ENCODE data around the gene FAM53A. TPM values are rescaled to one million over a fixed set of nuclear protein-coding genes. Genes with fewer than 3 reads are reported as not detected.

FAM53A gene
- total and polyA plus RNA-seq, 2 donors = 0.63 to 2.9 TPM

DNA sequence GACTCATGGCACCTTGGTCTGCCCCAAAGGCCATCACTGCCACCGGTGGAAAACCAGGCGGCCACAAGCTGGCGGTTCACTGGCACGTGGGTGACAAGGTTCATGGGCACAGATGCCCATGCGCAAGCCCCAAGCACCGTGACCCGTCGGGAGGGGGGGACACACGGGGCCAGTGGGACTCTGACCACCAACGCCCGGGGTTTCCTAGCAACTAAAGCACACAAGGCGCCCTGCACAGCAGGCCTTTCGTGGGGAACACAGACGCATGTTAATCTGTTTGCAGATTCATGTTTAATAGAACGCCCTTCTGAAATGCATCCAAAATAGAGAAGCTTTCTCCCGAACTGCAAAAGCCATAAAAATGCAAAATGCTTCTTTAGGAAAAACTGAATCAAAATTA lies 43.9 kb downstream of the FAM53A start:
- H3K36me3 ChIP-seq (ENCODE audit: insufficient read depth) = no peaks in the 10 kb centered on the region
- no peak for DNase-seq (ENCODE audit: extremely low spot score)
- H3K4me1 ChIP-seq (ENCODE audit: insufficient read depth) = no peaks in the 10 kb centered on the region
- 70% methylated on average over 16 of the region's 16 CpGs for WGBS
- no peak overlapping the region for H3K4me3 ChIP-seq (ENCODE audit: low read depth, low read length)
- no peak overlapping the region for H3K27ac ChIP-seq (ENCODE audit: low read depth)

DNA sequence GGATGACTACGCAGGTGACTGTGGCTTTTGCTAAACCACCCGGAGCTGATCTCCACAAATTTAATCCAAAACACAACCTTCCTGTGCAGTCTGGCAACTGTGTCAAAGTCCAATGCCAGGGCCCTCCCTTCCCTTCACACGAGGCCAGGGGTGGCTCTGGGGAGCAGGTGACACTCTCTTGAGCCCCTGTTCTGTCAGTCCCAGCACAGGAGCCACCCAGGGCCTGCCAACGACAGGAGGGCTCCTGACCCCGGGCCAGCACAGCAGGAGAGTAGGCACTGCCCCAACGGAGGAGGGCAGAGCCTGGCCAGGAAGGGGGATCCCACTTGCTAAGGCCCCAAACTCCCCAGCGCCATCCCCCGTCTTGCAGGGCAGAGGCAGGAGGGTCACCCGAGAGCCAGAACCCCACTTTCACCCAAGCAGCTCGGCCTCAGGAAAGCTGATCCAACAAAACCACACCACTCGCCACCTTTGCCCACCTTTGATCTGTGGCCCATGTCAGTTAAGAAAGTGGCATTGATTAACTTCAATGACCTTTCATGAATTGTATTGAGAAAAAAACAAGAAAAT lies 44.7 kb downstream of the FAM53A start:
- Histone ChIP-seq H3K36me3 (ENCODE audit: insufficient read depth) (no peaks in the 10 kb centered on the region), H3K27ac (ENCODE audit: low read depth) (no peak overlapping the region), H3K4me1 (ENCODE audit: insufficient read depth) (no peaks in the 10 kb centered on the region), H3K4me3 (ENCODE audit: low read depth, low read length) (no peak overlapping the region)
- no peak for DNase-seq (ENCODE audit: extremely low spot score)
- 76% methylated on average over 11 of the region's 11 CpGs for WGBS

DNA sequence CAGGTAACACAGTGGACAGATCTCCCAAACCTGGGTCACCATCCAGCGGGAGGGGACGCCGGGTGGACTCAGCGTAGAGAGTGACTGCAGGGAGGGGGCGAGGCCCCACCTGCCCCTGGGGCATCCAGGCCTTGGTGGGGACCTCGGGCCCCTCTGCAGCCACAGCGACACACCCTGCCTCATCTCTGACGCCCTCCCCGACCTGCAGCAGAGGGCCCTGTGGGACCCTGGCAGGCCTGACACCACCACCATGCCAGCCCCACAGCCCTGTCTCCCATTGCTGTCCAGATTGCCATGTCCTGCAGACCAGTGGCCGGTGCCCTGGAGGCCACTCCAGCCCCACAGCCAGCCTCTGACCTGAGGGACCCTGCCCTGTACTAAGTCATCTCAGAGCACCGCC lies 45.2 kb downstream of the FAM53A start:
- H3K4me3 ChIP-seq (ENCODE audit: low read depth, low read length) = no peak overlapping the region
- no peaks in the 10 kb centered on the region for H3K4me1 ChIP-seq (ENCODE audit: insufficient read depth)
- H3K27ac ChIP-seq (ENCODE audit: low read depth) = no peak overlapping the region
- DNase-seq (ENCODE audit: extremely low spot score) = no peak
- H3K36me3 ChIP-seq (ENCODE audit: insufficient read depth) = no peaks in the 10 kb centered on the region
- WGBS = 90% methylated on average over 11 of the region's 11 CpGs

DNA sequence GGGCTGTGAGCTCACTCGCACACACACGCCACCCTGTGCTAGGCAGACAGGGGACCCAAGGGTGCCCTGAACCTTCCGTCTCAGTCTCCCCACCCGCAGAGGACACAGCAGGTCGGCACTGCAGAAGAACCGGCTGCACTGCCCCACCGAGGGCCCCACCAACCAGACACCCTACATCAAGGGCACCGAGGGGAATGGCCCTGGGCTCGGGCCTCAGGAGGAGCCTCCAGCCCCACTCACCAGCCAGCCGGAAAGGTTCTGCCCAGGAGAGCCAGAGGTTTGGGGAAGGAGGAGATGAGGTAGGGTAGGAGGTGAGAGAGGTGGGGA lies 45.9 kb downstream of the FAM53A start:
- H3K27ac ChIP-seq (ENCODE audit: low read depth) = no peak overlapping the region
- WGBS = 82% methylated on average over 10 of the region's 10 CpGs
- H3K36me3 ChIP-seq (ENCODE audit: insufficient read depth) = no peaks in the 10 kb centered on the region
- no peaks in the 10 kb centered on the region for H3K4me1 ChIP-seq (ENCODE audit: insufficient read depth)
- DNase-seq (ENCODE audit: extremely low spot score) = no peak
- no peak overlapping the region for H3K4me3 ChIP-seq (ENCODE audit: low read depth, low read length)

DNA sequence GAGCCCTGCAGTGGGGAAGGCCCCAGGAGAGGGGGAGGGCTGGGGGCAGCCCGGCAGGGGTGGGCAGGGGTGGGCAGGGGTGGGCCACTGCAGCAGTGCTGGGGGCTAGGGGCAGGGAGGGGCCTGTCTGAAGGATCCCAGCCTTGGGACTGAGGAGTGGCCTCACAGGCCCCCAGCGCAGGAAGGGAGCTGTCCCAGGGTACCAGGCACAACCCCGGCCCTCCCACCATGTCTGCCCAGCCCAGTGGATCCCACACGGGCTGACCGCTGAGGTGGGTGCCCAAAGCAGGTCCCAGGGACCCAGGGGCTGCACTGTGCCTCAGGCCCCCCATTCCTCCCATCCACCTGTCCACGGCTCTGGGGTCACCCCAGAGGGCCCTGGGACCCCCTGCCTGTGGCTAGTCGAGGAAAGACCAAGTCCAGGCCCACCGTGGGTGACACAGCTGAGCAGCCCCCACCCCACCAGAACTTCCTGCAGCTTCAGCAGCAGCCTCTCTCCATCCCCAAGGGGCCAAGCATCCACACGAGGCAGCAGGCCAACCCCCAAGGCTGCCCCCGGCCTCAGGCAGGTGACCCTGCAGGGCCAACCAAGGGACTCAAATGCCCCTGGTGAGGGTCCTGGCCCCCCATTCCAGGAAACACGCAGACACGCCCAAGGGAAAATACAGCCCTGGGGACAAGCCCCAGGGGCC lies 46.4 kb downstream of the FAM53A start:
- 76% methylated on average over 12 of the region's 12 CpGs for WGBS

DNA sequence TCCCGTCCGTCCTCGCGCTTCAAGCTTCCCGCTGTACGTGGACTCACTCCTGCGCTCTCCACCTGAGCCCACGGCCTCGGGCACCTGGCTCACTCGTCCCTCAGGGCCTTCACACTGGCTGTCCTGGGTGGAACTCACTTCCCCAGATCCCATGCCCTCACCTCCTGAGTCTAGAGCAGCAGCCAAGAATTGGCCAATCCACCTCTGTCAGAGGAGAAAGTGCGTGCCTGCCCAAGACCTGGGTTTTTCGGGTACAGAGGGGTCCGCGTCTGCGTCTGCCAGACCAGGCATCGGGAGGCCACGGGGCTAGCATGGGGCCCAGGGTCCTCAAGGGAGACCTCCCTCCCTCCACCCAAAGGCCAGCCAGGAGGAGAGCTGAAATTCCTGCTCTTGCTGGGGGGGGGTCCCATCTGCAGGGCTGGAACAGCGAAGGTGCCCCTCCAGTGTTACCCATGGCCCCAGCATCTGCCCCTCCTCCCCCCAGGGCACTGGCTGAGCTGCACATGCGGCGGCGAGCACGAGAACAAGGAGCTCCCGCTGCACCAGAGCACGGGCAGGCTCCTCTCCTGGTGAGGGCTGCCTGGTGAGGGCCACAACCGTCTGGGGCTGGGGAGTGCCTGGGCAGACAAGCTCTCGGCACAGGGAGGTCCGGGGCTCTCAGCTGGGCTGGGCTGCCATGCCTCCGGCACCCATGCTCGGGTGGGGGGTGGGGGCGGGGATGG lies 47.5 kb downstream of the FAM53A start:
- H3K4me1 ChIP-seq (ENCODE audit: insufficient read depth) = no peaks in the 10 kb centered on the region
- no peaks in the 10 kb centered on the region for H3K36me3 ChIP-seq (ENCODE audit: insufficient read depth)
- no peak for DNase-seq (ENCODE audit: extremely low spot score)
- 87% methylated on average over 30 of the region's 30 CpGs for WGBS
- no peak overlapping the region for H3K27ac ChIP-seq (ENCODE audit: low read depth)
- H3K4me3 ChIP-seq (ENCODE audit: low read depth, low read length) = no peak overlapping the region

More for the DNA sequence above, 46.4 kb downstream of the FAM53A start:
- no peaks in the 10 kb centered on the region for H3K4me1 ChIP-seq (ENCODE audit: insufficient read depth)
- no peak overlapping the region for H3K4me3 ChIP-seq (ENCODE audit: low read depth, low read length)
- no peak for DNase-seq (ENCODE audit: extremely low spot score)
- H3K27ac ChIP-seq (ENCODE audit: low read depth) = no peak overlapping the region
- H3K36me3 ChIP-seq (ENCODE audit: insufficient read depth) = no peaks in the 10 kb centered on the region

DNA sequence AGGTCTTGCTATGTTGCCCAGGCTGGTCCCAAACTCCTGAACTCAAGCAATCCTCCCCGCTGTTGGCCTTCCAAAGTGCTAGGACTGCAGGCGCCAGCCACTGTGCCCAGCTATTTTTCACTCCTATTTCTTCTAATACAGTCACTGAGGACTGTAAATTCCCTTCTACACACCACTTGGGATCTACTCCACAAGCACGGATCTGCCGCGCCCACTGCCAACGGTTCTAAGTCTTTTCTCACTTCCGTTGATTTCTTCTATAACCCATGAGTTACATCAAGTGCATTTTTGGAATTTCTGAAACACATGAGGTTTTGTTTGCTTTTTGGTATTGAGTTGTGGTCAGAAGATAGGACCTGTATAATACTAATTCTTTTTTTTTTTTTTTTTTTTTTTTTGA lies 48.6 kb downstream of the FAM53A start:
- no peaks in the 10 kb centered on the region for H3K4me1 ChIP-seq (ENCODE audit: insufficient read depth)
- 94% methylated on average over 7 of the region's 7 CpGs for WGBS

DNA sequence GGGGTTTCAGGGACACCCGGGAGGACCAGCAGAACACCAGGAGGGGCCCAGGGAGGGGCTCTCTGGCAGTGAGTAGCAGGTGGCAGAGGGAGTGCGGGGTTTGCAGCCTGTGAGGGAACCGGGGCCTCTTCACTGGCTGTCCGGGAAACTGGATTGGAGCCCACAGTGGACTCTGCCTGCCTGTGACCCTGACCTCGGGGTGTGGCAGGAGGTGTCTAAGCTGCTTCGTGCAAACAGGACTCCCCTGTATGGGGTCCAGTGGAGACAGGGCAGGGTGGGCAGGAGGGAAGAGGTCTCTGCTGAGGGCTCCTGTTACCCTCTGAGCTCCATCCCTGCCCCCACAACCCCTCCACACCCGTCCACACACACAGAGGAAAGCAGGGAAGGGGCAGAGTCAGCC lies 50.1 kb downstream of the FAM53A start:
- DNase-seq (ENCODE audit: extremely low spot score) = no peak
- 53% methylated on average over 7 of the region's 7 CpGs for WGBS
- no peaks in the 10 kb centered on the region for H3K4me1 ChIP-seq (ENCODE audit: insufficient read depth)

More for the DNA sequence above, 48.6 kb downstream of the FAM53A start:
- H3K4me3 ChIP-seq (ENCODE audit: low read depth, low read length) = no peak overlapping the region
- no peak for DNase-seq (ENCODE audit: extremely low spot score)
- H3K27ac ChIP-seq (ENCODE audit: low read depth) = no peak overlapping the region
- no peaks in the 10 kb centered on the region for H3K36me3 ChIP-seq (ENCODE audit: insufficient read depth)

DNA sequence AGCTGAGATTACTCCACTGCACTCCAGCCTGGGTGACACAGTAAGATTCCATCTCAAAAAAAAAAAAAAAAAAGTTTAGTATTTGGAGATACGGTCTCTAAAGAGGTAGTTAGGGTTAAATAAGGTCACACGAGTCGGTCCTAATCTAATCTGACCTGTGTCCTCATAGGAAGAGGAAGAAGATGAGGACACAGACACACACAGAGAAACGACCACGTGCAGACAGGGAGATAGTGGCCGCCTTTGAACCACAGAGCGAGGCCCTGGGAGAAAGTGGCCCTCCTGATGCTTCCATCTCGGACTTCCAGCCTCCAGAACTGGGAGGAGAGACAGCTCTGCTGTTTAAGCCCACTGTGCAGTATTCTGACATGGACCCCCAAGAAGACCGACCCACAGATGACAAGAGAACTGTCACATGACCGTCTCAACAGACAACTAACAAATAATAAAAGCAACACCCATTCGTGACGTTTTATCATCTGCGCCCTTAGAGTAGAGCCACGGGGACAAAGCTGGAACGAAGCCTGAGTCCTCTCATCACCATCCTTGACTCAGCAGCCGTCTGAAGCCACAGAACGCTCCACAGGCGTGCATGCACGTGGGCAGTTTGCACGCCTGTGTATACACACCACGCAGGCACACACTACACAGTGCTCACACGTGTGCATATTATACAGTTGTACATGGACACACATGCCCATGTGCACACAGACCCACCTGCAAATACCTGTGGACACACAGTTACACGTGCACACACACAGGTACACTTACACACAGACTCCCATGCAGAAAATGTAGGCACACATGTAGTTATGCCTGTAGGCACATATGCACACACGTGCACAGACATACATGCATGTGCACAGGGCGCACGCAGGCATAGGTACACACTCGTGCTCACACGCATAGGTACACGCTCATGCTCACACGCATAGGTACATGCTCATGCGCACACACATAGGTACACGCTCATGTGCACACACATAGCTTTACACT lies 51.7 kb downstream of the FAM53A start:
- Histone ChIP-seq H3K27ac (ENCODE audit: low read depth) (no peak overlapping the region), H3K4me1 (ENCODE audit: insufficient read depth) (no peaks in the 10 kb centered on the region), H3K4me3 (ENCODE audit: low read depth, low read length) (no peak overlapping the region), H3K36me3 (ENCODE audit: insufficient read depth) (no peaks in the 10 kb centered on the region)
- no peak for DNase-seq (ENCODE audit: extremely low spot score)
- WGBS = 77% methylated on average over 32 of the region's 32 CpGs

More for the DNA sequence above, 50.1 kb downstream of the FAM53A start:
- no peaks in the 10 kb centered on the region for H3K36me3 ChIP-seq (ENCODE audit: insufficient read depth)
- H3K4me3 ChIP-seq (ENCODE audit: low read depth, low read length) = no peak overlapping the region
- no peak overlapping the region for H3K27ac ChIP-seq (ENCODE audit: low read depth)

DNA sequence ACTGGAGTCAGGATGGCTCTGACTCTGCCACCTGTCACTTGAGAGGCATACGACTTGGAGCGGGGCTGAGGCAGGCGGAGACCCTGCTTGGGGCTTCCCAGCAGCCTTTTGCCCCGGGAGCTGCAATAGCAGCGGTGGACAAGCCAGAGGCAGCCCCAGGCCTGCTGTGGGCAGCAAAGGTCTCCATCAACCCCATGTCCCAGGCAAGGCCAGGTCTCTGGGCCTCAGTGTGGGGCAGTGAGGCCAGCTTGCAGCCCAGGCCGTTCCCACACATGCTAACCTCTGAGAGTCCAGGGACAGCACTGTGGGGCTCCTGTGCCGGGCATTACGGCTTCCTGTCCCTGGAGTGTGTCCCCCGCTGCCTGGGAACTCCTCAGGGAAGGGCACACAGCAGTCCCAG lies 53.0 kb downstream of the FAM53A start:
- WGBS = 81% methylated on average over 9 of the region's 9 CpGs
- no peak for DNase-seq (ENCODE audit: extremely low spot score)
- H3K36me3 ChIP-seq (ENCODE audit: insufficient read depth) = no peaks in the 10 kb centered on the region
- no peaks in the 10 kb centered on the region for H3K4me1 ChIP-seq (ENCODE audit: insufficient read depth)
- no peak overlapping the region for H3K4me3 ChIP-seq (ENCODE audit: low read depth, low read length)
- H3K27ac ChIP-seq (ENCODE audit: low read depth) = no peak overlapping the region

DNA sequence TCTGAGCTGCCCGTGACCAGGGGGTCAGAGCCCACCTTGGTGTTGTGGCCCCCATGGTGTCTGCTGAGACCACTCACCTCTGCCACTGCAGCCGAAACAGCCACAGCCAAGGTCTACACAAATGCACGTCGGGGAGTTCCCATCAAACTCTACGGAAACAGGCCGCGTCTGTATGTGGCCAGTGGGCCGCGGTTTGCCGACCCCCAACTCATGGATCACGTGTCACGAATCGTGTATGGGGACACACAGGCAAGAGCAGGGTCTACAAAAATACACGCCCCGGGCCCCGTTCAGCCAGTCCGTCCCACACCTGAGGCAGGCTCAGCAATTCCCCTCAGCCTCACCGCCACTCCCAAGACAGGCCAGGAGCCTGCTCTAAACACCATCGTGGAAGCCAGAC lies 53.8 kb downstream of the FAM53A start:
- no peaks in the 10 kb centered on the region for H3K36me3 ChIP-seq (ENCODE audit: insufficient read depth)
- WGBS = 94% methylated on average over 19 of the region's 19 CpGs

DNA sequence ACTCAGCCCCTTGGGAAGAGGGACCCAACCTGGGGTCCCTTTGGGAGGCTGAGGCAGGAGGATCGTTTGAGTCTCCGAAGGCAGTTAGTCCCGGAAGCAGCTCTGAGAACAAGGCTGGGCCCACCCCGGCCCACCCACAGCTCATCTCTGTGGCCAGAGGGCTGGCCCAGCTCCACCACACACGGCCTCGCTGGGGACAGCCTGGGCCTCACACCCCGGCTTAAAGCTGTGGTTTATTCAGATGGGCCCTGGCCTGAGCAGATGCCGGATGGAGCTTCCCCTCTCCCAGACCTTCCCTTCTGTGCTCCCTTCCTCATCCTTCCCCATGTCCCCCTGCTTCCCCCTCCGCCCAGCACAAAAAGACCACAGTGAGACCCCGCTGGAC lies 54.4 kb downstream of the FAM53A start:
- 66% methylated on average over 10 of the region's 10 CpGs for WGBS
- DNase-seq (ENCODE audit: extremely low spot score) = no peak

More for the DNA sequence above, 53.8 kb downstream of the FAM53A start:
- H3K27ac ChIP-seq (ENCODE audit: low read depth) = no peak overlapping the region
- no peak for DNase-seq (ENCODE audit: extremely low spot score)
- no peaks in the 10 kb centered on the region for H3K4me1 ChIP-seq (ENCODE audit: insufficient read depth)
- H3K4me3 ChIP-seq (ENCODE audit: low read depth, low read length) = no peak overlapping the region

DNA sequence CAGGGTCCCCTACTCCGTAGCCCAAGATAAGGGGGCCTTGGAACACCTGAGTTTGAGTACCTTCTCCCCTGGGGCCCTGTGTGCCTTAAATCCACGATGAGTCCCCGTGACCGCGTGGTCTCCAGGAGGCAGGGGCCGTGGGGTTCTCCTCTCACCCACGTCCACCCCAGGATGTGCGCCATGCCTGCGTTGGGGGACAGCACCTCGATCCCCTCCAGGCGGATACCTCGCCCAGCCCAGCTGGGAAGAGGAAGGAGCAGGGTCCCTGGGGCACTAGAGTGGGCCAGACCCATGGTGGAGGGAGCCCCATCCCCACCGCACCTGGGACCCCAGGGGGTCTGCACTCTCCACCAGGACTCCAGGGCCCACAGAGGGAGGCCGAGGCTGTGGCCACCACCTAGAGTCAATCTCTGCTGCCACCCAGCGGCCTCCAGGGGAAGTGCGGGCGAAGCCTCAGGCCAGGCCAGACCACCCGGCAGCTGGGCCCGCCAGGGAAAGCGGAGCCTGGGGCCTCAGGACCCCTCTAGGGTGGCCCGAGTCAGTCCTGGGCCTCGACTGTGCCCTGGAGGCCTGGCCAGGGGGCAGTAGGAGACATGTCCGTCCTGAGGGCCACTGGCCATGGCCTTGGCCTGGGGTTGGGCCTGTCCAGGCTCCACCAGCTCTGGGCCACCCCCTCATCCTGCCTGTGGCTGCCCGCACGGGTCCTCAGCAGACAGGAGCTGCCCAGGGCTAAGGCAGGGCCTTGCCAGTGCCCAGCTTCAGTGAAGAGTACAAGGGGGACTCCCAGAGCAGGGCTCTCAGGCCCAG lies 55.0 kb downstream of the FAM53A start:
- Histone ChIP-seq H3K4me1 (ENCODE audit: insufficient read depth) (no peaks in the 10 kb centered on the region), H3K27ac (ENCODE audit: low read depth) (no peak overlapping the region), H3K36me3 (ENCODE audit: insufficient read depth) (no peaks in the 10 kb centered on the region), H3K4me3 (ENCODE audit: low read depth, low read length) (no peak overlapping the region)
- no peak for DNase-seq (ENCODE audit: extremely low spot score)
- 42% methylated on average over 25 of the region's 25 CpGs for WGBS

More for the DNA sequence above, 54.4 kb downstream of the FAM53A start:
- no peaks in the 10 kb centered on the region for H3K4me1 ChIP-seq (ENCODE audit: insufficient read depth)
- no peaks in the 10 kb centered on the region for H3K36me3 ChIP-seq (ENCODE audit: insufficient read depth)
- no peak overlapping the region for H3K27ac ChIP-seq (ENCODE audit: low read depth)
- no peak overlapping the region for H3K4me3 ChIP-seq (ENCODE audit: low read depth, low read length)
